HG03097 (cell line): ENCODE measurements around the gene ELN.
"Not testable (repeated sequence)": the region's sequence is repeated elsewhere in the genome, so short reads cannot be mapped to it uniquely, and the experiment has no call there.

Experiments used
- ATAC-seq: cut with Tn5 transposase; IDR thresholded peaks from one replicate; pipeline ENCODE4 v1.9.1; 2021; ENCODE audit not compliant: unreplicated experiment, low FRiP score

ELN gene

DNA sequence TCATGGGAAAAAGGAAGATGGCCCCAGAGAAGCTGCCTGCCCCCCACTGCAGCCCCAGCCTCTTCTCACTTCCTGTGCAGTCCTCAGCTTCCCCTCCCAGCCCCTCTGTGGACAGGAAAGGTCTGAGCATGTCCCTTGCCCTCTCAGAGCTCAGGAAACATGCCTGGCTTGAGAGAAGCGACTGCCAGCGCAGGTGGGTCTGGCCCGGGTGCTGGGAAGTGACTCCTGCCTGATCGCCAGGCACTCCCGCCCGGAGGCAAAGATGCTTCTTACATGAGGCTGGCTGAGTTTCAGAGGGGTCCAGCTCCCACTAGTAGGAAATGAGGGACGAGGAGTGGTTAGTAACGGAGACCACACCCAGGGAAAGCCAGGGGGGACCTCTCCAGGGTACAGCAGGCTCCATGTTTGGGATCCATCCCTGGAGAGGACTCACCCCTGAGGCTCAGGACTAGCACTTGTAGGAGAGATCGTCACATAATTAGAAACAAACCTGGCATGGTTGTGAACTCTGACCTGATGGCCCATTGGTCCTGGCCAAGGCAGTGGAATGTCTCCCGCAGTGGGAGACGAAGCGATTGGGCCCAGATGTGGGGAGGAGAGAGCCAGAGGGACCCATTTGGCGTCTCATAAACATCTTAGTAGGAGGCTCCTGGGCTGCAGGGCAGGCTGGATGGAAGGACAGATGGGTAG lies 12.3 kb downstream of the ELN start:
- ATAC-seq: no peak

DNA sequence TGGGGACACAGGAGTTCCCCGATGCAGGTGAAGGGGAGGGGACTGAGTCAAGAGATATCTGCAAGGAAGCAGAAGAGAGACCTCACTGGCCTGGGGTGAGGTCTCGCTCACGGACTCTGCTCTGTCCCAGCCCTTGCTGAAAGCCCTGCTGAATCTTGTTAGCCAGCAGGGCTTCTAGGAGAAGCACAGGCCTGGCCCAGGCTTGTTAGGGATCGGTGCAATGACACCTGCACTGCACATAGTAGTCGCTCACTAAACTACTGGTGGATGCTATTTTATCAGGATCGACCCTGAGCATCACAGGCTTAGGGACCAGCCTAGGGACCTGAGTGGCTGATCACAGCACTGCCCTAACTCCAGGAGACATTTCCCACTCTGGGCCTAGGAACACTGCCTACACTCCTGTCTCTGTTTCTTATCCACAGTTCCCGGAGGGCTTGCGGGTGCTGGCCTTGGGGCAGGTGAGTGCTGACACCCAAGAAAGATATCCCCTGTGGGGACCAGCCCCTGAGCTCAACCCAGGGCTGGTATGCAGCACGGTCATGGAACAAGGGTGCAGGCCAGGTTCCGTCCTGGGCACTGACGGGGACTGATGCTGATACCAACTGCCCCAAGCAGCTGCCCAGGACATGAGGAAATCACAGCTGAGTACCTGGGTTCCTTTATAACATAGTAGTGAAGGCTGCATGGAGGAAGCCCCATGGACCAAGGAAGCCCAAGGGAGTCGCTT lies 13.0 kb downstream of the ELN start:
- no peak for ATAC-seq

DNA sequence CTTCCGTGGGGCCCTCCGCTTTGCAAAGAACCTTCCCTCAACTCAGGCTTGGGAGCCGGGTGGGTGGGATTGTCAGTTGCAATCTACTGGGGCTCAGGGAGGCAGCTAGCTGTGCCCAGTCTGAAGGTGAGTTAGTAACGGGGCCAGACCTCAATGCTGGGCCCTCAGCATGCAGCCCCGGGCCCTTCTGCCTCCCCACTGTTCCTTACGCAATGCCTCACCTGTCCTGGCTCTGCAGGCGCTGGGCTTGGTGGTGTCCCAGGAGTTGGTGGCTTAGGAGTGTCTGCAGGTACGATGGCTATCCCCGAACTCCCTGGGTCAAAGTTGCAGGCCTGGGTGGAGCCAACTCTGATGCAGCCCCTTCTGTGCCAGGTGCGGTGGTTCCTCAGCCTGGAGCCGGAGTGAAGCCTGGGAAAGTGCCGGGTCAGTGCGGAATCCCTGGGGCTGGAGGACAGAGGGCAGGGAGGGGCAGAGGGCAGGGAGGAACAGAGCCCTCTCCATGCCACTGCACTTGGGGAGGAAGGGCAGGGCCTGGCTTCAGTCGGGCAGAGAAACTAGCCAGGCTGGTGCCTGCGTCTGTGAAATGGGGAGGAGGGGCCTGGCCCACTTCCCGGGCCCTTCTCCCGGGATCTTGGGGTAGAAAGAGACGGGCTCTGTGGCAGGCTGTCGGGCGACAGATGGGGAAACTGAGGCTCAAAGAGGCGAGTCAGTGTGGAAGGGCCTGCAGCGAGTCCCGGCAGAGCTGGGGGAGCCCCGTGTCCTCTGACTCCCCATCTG lies 15.0 kb downstream of the ELN start:
- ATAC-seq: no peak

DNA sequence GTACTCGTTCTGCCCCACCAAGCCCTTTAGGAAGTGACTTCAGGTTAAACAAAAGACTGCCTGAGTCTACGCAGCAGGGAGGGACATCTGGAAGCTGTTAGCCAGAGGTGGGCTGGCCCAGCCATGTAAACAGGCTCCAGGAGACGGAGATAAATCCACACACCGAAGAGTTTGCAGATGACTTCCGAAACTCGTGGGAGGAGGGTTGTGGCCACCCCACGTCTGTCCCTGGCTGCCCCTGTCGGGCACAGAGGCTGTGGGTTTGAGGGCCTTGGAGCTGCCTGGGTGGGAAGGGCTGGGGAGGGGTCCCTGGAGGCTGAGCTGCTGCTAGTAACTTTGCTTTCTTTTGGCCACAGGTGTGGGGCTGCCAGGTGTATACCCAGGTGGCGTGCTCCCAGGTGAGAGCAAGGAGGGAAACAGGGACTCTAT lies 15.6 kb downstream of the ELN start:
- no peak for ATAC-seq

DNA sequence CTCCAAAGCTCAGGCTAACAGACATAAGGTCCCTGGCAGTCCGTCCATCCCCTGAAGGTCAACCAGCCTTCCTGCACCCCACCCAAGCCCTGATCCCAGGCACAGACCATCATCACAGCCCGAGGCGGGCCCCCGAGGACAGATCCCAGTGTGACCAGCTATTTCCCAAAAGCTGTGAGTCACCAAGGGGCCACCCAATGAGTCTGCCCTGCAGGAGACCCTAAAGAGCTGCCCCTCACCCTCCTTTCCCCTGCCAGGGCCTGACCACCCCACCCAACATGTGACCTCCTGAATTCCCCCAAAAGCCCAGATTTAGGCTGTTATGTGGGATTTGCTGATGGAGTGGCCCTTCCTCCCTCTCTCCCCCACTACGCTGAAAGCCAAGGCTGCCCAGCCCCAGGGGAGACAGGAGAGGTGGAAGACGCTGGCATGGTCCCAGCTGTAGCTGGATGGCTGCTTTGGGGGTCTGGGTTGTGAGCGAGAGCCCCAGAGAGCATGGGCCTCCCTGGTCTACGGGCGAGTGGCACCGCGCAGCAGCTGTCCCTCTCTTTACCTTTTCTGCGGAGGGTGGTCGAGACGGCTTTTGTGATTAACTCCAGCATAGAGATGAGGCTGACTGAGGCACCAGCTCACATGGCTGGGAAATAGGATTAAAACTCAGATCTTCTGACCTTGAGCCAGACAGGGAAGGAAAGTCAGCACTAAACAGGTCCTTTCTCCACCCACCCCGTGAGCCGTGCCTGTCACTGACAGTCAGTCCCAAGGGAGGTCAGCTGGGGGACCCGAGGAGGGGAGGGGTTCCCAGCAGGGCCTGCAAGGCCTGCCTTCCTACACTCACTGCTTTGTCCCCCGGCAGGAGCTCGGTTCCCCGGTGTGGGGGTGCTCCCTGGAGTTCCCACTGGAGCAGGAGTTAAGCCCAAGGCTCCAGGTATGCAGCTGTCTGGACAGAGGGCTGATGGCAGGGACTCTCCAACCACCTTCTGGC lies 16.7 kb downstream of the ELN start:
- ATAC-seq: no peak

DNA sequence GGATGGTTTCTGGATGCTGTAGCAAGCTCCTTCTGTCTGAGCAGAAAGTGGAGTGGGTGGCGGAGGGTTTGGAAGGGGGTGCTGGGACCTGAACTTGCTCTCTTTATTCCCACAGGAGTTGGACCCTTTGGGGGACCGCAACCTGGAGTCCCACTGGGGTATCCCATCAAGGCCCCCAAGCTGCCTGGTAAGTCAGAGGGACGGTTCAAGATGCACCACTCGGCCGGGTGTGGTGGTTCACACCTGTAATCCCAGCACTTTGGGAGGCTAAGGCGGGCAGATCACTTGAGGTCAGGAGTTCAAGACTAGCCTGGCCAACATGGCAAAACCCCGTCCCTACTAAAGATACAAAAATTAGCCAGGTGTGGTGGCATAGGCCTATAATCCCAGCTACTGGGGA lies 18.6 kb downstream of the ELN start:
- ATAC-seq: not testable (repeated sequence)

DNA sequence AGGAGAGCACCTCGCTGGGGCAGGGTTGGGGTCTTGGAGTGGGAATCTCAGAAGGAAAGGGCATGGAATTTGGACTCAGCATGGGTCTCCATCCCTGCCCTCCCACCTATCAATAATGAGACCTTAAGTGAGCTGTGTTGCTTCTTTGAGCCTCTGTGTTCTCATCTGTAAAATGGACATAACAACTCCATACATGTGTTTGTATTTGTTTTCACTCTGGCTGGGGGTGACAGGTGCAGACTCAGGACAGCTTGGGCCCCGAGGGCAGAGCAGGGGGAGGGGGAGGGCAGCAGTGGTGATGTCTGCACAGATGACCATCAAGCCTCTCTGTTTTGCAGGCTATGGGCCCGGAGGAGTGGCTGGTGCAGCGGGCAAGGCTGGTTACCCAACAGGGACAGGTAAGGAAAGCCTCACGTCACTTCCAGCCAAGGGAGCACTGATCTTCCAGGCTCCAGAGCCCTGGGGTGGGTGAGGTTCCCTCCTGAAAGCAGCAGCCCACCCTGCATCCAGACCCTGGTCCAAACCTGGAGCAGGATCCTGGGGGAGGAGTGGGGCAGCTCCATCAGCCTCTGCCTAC lies 19.9 kb downstream of the ELN start:
- ATAC-seq: no peak

DNA sequence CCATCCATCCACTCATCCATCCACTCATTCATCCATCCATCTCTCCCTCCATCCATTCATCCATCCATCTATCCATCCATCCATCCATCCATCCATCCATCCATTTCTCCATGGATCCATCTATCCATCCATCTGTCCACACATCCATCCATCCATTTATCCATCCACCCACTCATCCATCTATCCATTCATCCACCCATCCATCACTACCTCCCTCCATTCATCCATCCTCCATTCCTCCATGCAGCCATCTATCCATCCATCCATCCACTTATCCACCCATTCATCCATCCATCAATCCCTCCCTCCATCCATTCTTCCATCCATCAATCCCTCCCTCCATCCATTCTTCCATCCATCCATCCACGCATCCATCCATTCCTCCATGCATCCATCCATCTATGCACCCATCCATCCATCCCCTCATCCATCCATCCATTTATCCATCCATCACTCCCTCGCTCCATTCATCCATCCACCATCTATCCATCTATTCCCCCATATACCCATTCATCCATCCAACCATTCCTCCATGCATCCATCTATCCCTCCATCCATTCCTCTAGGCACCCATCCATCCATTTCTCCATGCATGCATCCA lies 21.1 kb downstream of the ELN start:
- ATAC-seq: no peak

DNA sequence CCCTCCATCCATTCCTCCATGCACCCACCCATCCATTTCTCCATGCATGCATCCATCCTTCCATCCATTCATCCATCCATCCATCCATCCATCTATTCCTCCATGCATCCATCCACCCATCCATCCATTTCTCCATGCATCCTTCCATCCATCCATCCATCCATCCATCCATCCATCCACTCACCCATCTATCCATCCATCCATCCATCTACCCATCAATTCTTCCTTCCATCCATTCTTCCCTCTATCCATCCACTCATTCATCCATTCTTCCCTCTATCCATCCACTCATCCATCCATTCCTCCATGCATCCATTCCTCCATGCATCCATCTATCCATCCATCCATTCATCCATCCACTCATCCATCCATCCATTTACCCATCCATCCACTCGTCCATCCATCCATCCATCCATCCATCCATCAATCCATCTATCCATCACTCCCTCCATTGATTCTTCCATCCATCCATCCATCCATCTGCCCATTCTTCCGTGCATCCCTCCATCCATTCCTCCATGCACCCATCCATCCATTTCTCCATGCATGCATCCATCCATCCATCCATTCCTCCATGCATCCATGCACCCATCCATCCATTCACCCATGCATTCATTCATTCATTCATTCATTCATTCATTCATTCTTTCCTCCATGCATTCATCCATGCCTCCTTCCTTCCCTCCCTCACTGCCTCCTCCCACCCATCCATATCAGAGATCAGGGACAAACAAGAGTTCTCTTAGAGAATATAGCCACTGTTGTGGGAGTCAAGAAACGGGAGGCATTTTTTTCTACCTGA lies 22.2 kb downstream of the ELN start:
- no peak for ATAC-seq

DNA sequence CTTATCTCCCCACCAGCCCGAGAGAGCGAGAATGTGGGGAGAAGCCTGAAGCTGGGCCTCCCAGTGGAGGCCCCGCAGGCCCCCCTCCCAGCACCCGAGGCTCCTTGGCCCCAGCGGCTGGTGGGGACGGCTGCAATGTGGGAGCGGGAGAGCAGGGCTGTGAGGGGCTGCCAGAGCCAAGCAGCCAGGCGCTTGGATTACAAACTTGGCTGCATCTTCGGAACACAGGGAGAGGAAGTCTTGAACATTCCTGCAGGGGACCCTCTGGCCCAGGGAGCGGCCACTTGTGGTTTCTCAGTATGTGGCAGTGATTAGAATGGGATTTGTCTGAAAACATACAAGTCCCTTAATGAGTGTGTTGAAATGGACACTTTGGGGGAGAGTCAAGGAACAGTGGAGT lies 23.2 kb downstream of the ELN start:
- ATAC-seq: no peak

DNA sequence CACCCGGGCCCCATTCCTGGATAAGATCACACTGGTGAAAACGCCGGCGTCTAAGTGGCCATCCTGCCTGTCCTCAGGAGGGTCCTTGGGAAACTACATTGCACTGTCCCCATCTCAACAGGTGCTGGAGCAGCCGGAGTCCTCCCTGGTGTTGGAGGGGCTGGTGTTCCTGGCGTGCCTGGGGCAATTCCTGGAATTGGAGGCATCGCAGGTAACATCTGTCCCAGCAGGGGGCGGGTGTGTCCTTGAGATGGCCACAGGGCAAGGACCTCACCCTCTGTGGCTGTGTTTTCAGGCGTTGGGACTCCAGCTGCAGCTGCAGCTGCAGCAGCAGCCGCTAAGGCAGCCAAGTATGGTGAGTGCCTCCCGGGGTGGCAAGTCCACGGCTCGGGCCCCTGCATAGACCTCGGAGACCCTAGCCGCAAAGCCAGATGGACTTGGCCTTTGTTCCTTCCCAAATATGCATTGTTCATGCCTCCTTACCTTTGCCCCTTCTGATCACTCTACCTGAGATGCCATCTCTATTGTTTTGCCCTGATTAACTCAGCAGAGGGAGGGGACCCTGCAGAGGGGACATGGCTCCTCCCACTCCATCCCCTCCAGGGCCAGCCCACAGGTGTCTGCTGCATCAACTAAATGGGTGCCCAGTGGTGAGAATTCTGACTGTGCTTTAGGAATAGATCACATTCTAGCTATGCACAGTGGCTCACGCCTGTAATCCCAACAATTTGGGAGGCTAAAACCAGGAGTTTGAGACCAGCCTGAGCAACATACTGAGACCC lies 23.8 kb downstream of the ELN start:
- no peak for ATAC-seq

DNA sequence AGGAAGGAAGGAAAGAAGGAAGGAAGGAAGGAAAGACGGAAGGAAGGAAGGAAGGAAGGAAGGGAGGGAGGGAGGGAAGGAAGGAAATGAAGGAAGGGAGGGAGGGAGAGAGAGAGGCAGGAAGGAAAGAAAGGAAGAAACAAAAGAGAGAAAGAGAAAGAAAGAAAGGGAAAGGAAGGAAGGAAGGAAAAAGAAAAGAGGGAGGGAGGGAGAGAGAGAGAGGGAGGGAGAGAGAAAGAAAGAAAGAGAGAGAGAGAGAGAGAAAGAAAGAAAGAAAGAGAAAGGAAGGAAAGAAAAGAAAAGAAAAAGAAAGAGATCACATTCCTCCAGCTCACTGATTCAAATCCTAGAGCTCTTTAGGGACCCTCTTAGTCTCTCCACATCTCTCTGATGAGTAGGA lies 24.7 kb downstream of the ELN start:
- ATAC-seq: no peak

DNA sequence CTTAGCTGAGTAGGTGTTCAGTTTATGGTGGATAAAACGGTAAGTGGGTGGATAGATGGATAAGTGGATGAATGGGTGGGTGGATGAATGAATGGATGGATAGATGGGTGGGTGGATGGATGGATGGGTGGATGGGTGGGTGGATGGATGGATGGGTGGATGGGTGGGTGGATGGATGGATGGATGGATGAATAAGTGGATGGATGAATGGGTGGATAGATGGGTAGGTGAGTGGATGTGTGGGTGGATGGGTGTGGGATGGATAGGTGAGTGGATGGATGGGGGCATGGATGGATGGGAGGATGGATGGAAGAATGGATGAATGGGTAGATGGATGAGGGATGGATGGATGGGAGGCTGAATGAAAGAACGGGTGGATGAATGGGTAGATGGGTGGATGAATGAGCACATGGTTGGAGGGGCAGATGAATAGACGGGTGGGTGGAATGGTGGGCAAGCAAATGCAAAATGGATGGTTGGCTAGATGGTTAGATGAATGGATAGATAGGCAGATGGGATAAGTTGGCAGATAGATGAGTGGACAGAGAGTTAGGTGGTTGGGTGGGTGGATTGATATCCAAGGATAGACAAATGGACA lies 25.7 kb downstream of the ELN start:
- no peak for ATAC-seq

DNA sequence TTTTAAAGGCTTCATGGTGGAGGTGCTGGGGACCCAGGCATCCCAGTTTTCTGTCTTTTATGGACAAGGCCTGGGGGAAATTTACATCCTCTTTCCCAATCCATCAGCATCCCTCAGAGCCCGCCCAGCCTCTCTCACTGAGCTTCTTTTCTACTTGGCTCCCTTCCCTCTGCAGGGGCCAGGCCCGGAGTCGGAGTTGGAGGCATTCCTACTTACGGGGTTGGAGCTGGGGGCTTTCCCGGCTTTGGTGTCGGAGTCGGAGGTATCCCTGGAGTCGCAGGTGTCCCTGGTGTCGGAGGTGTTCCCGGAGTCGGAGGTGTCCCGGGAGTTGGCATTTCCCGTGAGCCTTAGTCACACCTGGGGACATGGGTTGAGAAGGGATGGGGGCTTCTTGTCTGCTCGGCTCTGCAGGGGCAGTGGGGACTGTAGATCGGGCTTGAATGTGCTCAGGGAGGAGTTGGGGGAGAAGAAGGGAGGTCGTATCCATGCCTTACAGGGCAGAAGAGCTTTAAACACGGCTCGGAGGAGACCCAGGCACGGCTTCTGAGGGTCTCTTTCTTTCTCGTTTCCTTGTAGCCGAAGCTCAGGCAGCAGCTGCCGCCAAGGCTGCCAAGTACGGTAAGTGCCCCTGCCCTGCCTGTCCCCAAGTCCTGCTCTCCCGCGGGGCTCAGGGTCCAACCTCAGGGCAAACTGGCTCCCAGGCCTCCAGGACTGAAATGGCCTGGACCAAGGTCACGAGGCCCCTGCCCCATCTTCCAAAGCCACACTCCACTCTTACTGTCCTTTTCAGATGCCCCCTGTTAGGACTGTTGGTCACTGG lies 28.3 kb downstream of the ELN start:
- ATAC-seq: no peak

DNA sequence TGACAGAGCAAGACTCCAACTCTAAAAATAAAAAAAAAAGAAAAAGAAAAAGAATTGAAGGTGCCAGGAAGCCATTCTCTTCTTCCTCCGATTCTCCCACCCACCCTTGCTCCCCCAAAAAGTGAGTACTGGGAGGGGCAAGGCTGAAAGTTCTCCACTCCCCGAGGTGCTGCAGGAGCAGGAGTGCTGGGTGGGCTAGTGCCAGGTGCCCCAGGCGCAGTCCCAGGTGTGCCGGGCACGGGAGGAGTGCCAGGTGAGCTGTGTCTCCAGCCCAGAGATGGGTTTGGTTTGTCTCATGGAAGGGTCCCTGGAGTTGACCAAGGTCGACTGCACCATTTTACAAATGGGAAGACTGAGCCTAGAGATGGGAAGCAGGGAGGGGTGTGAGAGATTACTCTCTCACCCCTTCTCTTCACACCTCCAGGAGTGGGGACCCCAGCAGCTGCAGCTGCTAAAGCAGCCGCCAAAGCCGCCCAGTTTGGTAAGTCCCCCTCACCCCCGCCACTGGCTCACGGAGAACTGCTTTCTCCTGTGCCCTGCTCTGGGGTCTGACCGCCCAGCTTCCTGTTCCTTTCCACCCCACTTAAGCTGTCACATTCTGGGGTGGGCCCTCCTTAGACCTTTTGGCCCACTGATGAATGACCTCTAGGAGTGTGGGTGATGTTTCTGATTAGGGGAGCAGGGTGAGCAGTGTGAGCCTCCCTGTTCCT lies 29.4 kb downstream of the ELN start:
- ATAC-seq: no peak

DNA sequence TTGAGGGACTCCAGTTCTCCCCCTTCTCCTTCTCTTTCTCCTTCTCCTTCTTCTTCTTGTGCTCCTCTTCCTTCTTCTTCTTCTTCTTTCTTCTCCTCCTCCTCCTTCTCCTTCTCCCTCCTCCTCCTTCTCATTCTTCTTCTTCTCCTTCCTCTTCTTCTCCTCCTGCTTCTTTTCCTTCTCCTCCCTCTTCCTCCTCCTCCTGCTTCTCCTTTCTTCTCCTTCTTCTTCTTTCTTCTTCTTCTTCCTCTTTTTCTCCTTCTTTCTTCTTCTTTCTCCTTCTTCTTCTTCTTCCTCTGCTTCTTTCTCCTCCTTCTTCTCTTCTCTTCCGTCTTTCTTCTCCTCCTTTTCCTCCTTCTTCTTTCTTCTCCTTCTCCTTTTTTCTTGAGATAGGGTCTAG lies 30.0 kb downstream of the ELN start:
- ATAC-seq: no peak
